ENCODE measurements around the gene HELT. TPM values are rescaled to one million over a fixed set of nuclear protein-coding genes. Genes with fewer than 3 reads are reported as not detected.

Gene HELT
- total and polyA plus RNA-seq, 8 donors = 0.64 TPM; not detected in 7

GRCh38 chr4:185023471-185023870 is 5.2 kb downstream of the HELT start:
- Histone ChIP-seq H3K4me1 (peaks cover 0 to 27% of the 10 kb centered on the region in 2 donors), H3K27me3 (peaks cover 43 to 95% of the 10 kb centered on the region in 2 donors), H3K36me3 (no peaks in the 10 kb centered on the region), H3K9me3 (no peaks in the 10 kb centered on the region), H3K4me3 (no peak overlapping the region), H3K27ac (no peak overlapping the region)
- intact Hi-C loops (cut with DNase I) = no loop called here
- ATAC-seq = no peak
- TF ChIP-seq CTCF (IDR thresholded peaks at IDR 0.05) = no peak
- DNase-seq = no peak

- intact Hi-C loops (cut with DNase I) = no loop called here
- Histone ChIP-seq H3K4me1 (no peaks in the 10 kb centered on the region), H3K27ac (no peak overlapping the region), H3K9me3 (no peaks in the 10 kb centered on the region), H3K36me3 (no peaks in the 10 kb centered on the region), H3K4me3 (no peak overlapping the region), H3K27me3 (peaks cover 0 to 79% of the 10 kb centered on the region in 2 donors)
- TF ChIP-seq CTCF (IDR thresholded peaks at IDR 0.05) = no peak
- DNase-seq = no peak
- ATAC-seq = no peak
Measured at GRCh38 chr4:185028625-185029024, 10.3 kb downstream of the HELT start.

GRCh38 chr4:185031611-185032010 is 13.3 kb downstream of the HELT start:
- Histone ChIP-seq H3K27me3 (peaks cover 0 to 56% of the 10 kb centered on the region in 2 donors), H3K4me1 (no peaks in the 10 kb centered on the region), H3K9me3 (no peaks in the 10 kb centered on the region), H3K4me3 (no peak overlapping the region), H3K36me3 (no peaks in the 10 kb centered on the region), H3K27ac (no peak overlapping the region)
- ATAC-seq = no peak
- DNase-seq = no peak
- intact Hi-C loops (cut with DNase I) = loop anchor here in 1 of 2 donors (10.0 kb wide), 1 partner anchor 103 kb away; no protein-coding TSS in a partner anchor
- no peak for TF ChIP-seq CTCF (IDR thresholded peaks at IDR 0.05)

GRCh38 chr4:185033072-185033471 is 14.8 kb downstream of the HELT start:
- H3K9me3 ChIP-seq = no peaks in the 10 kb centered on the region
- ATAC-seq = no peak
- DNase-seq = no peak
- H3K36me3 ChIP-seq = no peaks in the 10 kb centered on the region
- no peak overlapping the region for H3K4me3 ChIP-seq
- TF ChIP-seq CTCF (IDR thresholded peaks at IDR 0.05) = no peak
- H3K27ac ChIP-seq = no peak overlapping the region
- peaks cover 0 to 46% of the 10 kb centered on the region in 2 donors for H3K27me3 ChIP-seq
- no peaks in the 10 kb centered on the region for H3K4me1 ChIP-seq
- intact Hi-C loops (cut with DNase I) = loop anchor here in 1 of 2 donors (10.0 kb wide), 1 partner anchor 102 kb away; no protein-coding TSS in a partner anchor

- intact Hi-C loops (cut with DNase I) = loop anchor here in 1 of 2 donors (10.0 kb wide), 1 partner anchor 101 kb away; no protein-coding TSS in a partner anchor
- ATAC-seq = no peak
Measured at GRCh38 chr4:185033950-185034349, 15.7 kb downstream of the HELT start.

More at GRCh38 chr4:185033950-185034349, 15.7 kb downstream of the HELT start:
- no peak for TF ChIP-seq CTCF (IDR thresholded peaks at IDR 0.05)
- Histone ChIP-seq H3K4me1 (no peaks in the 10 kb centered on the region), H3K9me3 (no peaks in the 10 kb centered on the region), H3K4me3 (no peak overlapping the region), H3K27ac (no peak overlapping the region), H3K36me3 (no peaks in the 10 kb centered on the region), H3K27me3 (peaks cover 0 to 38% of the 10 kb centered on the region in 2 donors)
- DNase-seq = no peak

Data from left lung (tissue), 10 donors.